ENCODE results near the gene USP34. TPM values are rescaled to one million over a fixed set of nuclear protein-coding genes. Genes with fewer than 3 reads are reported as not detected.
A peak's percentile ranks its signal among the peaks of the same experiment; 100 is the strongest.
"Not testable (repeated sequence)": the region's sequence is repeated elsewhere in the genome, so short reads cannot be mapped to it uniquely, and the experiment has no call there.

The USP34 gene
- total RNA-seq: 100 to 1,000 TPM; 109 to 111 TPM

- H3K27ac Mint-ChIP-seq: peak within 1 kb of the TSS; percentile 96
- DNase-seq (peak; percentile 90), ATAC-seq (ENCODE audit: low read depth) (peak; percentile 93)
- peaks cover 9% of the 10 kb centered on the region for H3K36me3 Mint-ChIP-seq
- H3K27me3 Mint-ChIP-seq: no peaks in the 10 kb centered on the region
- peaks cover 22% of the 10 kb centered on the region for H3K4me1 Mint-ChIP-seq
- POLR2A ChIA-PET: interaction anchor here (0.8 to 3.0 kb wide), 4 partner anchors 66 to 454 kb away, joined by 3 to 13 read pairs (median 4); partner anchors contain the start of genes PEX13 and XPO1
- peak within 1 kb of the TSS; percentile 98 for H3K4me3 Mint-ChIP-seq
- H3K9me3 Mint-ChIP-seq: no peaks in the 10 kb centered on the region
Measured at GRCh38 chr2:61470965-61471904, at the start of gene USP34. Gene USP34 (minus strand): TSS chr2:61471087. CDS start chr2:61470692, 395 bp downstream.

DNA sequence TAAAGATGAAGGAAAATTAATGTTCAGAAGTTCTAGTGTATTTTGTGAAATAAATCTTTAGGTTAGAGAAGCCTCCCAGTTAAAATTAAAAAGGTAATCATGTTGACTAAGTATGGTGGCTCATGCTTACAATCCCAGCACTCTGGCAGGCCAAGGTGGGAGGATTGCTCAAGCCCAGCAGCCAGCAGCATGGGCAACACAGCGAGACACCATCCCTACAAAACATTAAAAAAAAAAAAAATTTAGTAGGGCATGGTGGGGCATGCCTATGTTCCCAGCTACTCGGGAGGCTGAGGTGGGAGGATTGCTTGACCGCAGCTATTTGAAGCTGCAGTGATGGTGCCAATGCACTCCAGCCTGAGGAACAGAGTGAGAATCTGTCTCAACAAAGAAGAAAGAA is 49.4 kb upstream of the USP34 start:
- Mint-ChIP-seq H3K4me3 (no peak overlapping the region), H3K27me3 (no peaks in the 10 kb centered on the region), H3K4me1 (peaks cover 23% of the 10 kb centered on the region), H3K9me3 (no peaks in the 10 kb centered on the region), H3K27ac (no peak overlapping the region), H3K36me3 (peaks cover 18% of the 10 kb centered on the region)
- POLR2A ChIA-PET: no interaction called here
- DNase-seq: no peak
- no peak for ATAC-seq (ENCODE audit: low read depth)

GRCh38 chr2:61512768-61513398 is 42.0 kb upstream of the USP34 start:
- Mint-ChIP-seq H3K27me3 (no peaks in the 10 kb centered on the region), H3K36me3 (peaks cover 31% of the 10 kb centered on the region), H3K9me3 (no peaks in the 10 kb centered on the region), H3K4me3 (no peak overlapping the region), H3K27ac (no peak overlapping the region), H3K4me1 (peaks cover 6% of the 10 kb centered on the region)
- no peak for ATAC-seq (ENCODE audit: low read depth)
- POLR2A ChIA-PET: no interaction called here
- DNase-seq: no peak

- DNase-seq: no peak
- POLR2A ChIA-PET: no interaction called here
- Mint-ChIP-seq H3K9me3 (no peaks in the 10 kb centered on the region), H3K27me3 (no peaks in the 10 kb centered on the region), H3K27ac (no peak overlapping the region), H3K36me3 (peaks cover 29% of the 10 kb centered on the region), H3K4me3 (no peak overlapping the region), H3K4me1 (peaks cover 6% of the 10 kb centered on the region)
- no peak for ATAC-seq (ENCODE audit: low read depth)
Measured at GRCh38 chr2:61510674-61511671, 40.1 kb upstream of the USP34 start.

GRCh38 chr2:61504949-61505348 is 34.1 kb upstream of the USP34 start:
- H3K36me3 Mint-ChIP-seq: peaks cover 16% of the 10 kb centered on the region
- POLR2A ChIA-PET: no interaction called here
- peaks cover 7% of the 10 kb centered on the region for H3K4me1 Mint-ChIP-seq
- no peak overlapping the region for H3K27ac Mint-ChIP-seq
- H3K27me3 Mint-ChIP-seq: no peaks in the 10 kb centered on the region
- DNase-seq: no peak
- H3K4me3 Mint-ChIP-seq: no peak overlapping the region
- H3K9me3 Mint-ChIP-seq: no peaks in the 10 kb centered on the region
- no peak for ATAC-seq (ENCODE audit: low read depth)

- no peaks in the 10 kb centered on the region for H3K9me3 Mint-ChIP-seq
- H3K27ac Mint-ChIP-seq: no peak overlapping the region
- no peak for DNase-seq
- H3K36me3 Mint-ChIP-seq: peaks cover 31% of the 10 kb centered on the region
- peaks cover 7% of the 10 kb centered on the region for H3K4me1 Mint-ChIP-seq
- H3K4me3 Mint-ChIP-seq: no peak overlapping the region
- ATAC-seq (ENCODE audit: low read depth): no peak
- POLR2A ChIA-PET: no interaction called here
- no peaks in the 10 kb centered on the region for H3K27me3 Mint-ChIP-seq
Measured at GRCh38 chr2:61499060-61499459, 28.2 kb upstream of the USP34 start.

DNA sequence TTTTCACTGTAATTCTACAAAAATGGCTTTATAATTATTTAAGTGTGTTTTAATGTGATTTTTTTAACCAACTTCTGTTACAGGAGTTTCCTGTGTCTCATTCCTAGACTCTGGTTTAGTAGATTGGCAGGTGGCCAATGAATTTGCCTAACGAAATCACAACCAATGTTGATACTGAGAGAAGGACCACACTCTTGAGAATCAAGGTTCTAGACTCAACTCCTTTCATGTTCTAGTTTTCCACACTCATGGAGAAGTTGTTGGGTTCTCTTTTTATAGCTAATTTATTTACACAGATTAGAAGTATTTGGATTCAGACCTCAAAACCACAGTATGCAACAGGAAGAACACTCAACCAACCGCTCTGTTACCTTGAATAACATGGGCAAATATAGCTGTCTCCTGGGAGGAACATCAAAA is 22.6 kb upstream of the USP34 start:
- DNase-seq: no peak
- no peaks in the 10 kb centered on the region for H3K27me3 Mint-ChIP-seq
- peaks cover 39% of the 10 kb centered on the region for H3K36me3 Mint-ChIP-seq
- peaks cover 15% of the 10 kb centered on the region for H3K4me1 Mint-ChIP-seq
- H3K27ac Mint-ChIP-seq: peak overlapping the region; percentile 39
- POLR2A ChIA-PET: no interaction called here
- no peaks in the 10 kb centered on the region for H3K9me3 Mint-ChIP-seq
- peak overlapping the region; percentile 13 for H3K4me3 Mint-ChIP-seq
- peak; percentile 45 for ATAC-seq (ENCODE audit: low read depth)

DNA sequence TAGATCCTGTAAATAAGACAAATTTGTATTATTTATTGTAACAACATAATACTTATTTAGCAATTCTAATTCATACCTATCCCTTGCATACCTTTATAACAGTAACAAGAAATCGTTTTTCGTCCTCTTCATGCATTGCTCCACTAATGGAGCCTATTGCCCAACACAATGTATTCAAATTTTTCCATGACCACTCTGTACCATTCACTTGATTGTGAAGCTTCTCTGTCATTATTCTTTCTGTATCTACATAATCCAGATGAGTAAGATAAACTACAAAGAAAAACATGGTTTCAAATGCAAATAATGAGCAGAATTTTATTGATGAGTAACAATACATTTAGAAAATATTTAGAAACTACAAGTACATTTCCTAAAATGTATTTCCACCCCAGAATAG is 21.6 kb upstream of the USP34 start:
- H3K27ac Mint-ChIP-seq: no peak overlapping the region

DNA sequence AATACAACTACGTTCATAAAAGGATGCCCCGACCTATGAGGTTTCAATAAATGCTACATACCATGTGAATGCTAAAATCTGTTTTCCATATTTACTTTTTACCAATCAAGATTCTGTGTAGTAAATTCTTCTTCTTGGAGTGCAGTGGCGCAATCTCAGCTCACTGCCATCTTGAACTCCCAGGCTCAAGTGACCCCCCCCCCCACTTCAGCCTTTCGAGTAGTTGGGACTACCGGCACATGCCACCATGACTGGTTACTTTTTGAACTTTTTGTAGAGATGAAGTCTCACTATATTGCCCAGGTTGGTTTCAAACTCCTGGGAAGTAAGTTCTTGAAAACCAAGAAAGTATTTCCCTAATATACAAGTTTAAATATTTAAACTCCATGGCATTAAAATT is 14.4 kb upstream of the USP34 start:
- no peaks in the 10 kb centered on the region for H3K27me3 Mint-ChIP-seq
- DNase-seq (no peak), ATAC-seq (ENCODE audit: low read depth) (no peak)
- peaks cover 29% of the 10 kb centered on the region for H3K36me3 Mint-ChIP-seq
- H3K9me3 Mint-ChIP-seq: no peaks in the 10 kb centered on the region
- POLR2A ChIA-PET: no interaction called here
- H3K4me3 Mint-ChIP-seq: no peak overlapping the region
- H3K4me1 Mint-ChIP-seq: peaks cover 4% of the 10 kb centered on the region
- no peak overlapping the region for H3K27ac Mint-ChIP-seq

More for the DNA sequence above, 21.6 kb upstream of the USP34 start:
- no peak for DNase-seq
- Mint-ChIP-seq H3K4me3 (no peak overlapping the region), H3K9me3 (no peaks in the 10 kb centered on the region), H3K36me3 (peaks cover 39% of the 10 kb centered on the region), H3K27me3 (no peaks in the 10 kb centered on the region), H3K4me1 (peaks cover 16% of the 10 kb centered on the region)
- POLR2A ChIA-PET: no interaction called here
- no peak for ATAC-seq (ENCODE audit: low read depth)

GRCh38 chr2:61478086-61478485 is 7.2 kb upstream of the USP34 start:
- H3K36me3 Mint-ChIP-seq: peaks cover 28% of the 10 kb centered on the region
- no peaks in the 10 kb centered on the region for H3K9me3 Mint-ChIP-seq
- ATAC-seq (ENCODE audit: low read depth) (no peak), DNase-seq (no peak)
- no peak overlapping the region for H3K4me3 Mint-ChIP-seq
- no peak overlapping the region for H3K27ac Mint-ChIP-seq
- POLR2A ChIA-PET: no interaction called here
- H3K4me1 Mint-ChIP-seq: peaks cover under 1% of the 10 kb centered on the region
- H3K27me3 Mint-ChIP-seq: no peaks in the 10 kb centered on the region

DNA sequence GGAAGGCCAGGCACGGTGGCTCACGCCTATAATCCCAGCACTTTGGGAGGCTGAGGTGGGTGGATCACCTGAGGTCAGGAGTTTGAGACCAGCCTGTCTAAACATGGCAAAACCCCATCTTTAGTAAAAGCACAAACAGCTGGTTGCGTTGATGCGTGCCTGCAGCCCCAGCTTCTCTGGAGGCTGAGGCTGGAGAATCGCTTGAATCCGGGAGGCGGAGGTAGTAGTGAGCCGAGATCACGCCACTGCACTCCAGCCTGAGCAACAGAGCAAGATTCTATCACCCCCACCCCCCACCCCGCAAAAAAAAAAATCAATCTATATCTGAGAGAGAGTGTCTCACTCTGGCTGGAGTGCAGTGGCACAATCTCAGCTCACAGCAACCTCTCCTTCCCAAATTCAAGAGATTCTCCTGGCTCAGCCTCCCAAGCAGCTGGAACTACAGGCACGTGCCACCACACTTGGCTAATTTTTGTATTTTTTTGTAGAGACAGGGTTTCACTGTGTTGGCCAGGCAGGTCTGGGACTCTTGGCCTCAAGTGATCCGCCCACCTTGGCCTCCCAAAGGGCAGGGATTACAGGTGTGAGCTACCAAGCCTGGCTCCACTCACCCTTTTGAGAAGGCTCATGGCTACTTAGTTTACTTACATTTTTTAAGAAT is 6.2 kb upstream of the USP34 start:
- POLR2A ChIA-PET: interaction anchor here (0.9 kb wide), 1 partner anchor 61 kb away, joined by 3 read pairs; the partner anchor contains the start of gene XPO1
- not testable (repeated sequence) for ATAC-seq (ENCODE audit: low read depth); H3K4me3 Mint-ChIP-seq; H3K9me3 Mint-ChIP-seq; DNase-seq; H3K27me3 Mint-ChIP-seq; H3K4me1 Mint-ChIP-seq
- peak overlapping the region; percentile 19 for H3K27ac Mint-ChIP-seq
- H3K36me3 Mint-ChIP-seq: peaks cover 25% of the 10 kb centered on the region

DNA sequence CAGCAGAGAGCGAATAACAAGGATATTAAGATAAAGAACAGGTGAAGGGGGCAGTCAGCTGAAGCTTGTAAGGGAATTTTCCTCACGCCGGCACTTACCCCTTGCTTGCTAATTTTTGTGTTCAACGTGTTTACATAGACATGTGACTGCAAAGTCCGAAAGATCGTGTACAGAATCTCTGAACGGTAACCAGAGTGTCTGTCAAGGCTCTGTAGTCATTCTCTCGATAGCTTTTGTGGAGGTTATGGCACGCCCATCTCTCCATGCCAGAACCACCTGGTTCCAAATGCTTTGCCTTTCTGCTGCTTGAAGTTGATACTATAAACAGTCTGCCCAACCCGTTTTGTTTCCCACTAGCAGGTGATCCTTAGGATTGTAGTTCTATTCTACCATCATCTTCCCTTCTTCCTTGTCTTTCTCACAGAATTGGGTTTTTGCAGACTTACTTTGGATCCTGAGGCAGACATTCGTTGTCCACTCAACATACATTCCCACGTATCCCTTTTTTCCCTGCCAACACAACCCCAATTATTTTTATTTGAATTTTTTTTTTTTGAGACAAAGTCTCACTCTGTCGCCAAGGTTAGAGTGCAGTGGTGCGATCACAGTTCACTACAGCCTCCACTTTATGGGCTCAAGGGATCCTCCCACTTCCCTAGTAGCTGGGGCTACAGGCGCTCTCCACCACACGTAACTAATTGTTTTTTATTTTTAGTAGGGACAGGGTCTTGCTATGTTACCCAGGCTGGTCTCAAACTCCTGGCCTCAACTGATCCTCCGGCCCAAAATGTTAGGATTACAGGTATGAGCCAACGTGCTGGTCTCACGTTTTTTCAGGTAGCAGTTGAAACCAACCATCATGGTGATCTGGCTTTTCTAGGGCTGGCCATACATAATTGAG is 1.3 kb upstream of the USP34 start:
- H3K4me1 Mint-ChIP-seq: peaks cover 22% of the 10 kb centered on the region
- POLR2A ChIA-PET: interaction anchor here (0.8 to 3.0 kb wide), 3 partner anchors 65 to 294 kb away, joined by 3 to 13 read pairs (median 5); partner anchors contain the start of gene XPO1

More for the DNA sequence above, 1.3 kb upstream of the USP34 start:
- Mint-ChIP-seq H3K27me3 (no peaks in the 10 kb centered on the region), H3K27ac (peak overlapping the region; percentile 96), H3K4me3 (peak overlapping the region; percentile 98), H3K36me3 (peaks cover 13% of the 10 kb centered on the region), H3K9me3 (no peaks in the 10 kb centered on the region)
- ATAC-seq (ENCODE audit: low read depth) (no peak), DNase-seq (no peak)
